ENCODE data around the gene PHGDH. TPM values are rescaled to one million over a fixed set of nuclear protein-coding genes. Genes with fewer than 3 reads are reported as not detected.

PHGDH gene
- total and polyA plus RNA-seq, 9 of the 15 experiments (the other 6 are each of a cell fraction or from before 2014, with no cell fraction given), result 6.7 to 84.2 (median 36.2) TPM

- TF ChIP-seq PKNOX1 (IDR thresholded peaks at IDR 0.05), result no peak
Observed at GRCh38 chr1:119745034-119745433, 33.3 kb downstream of the PHGDH start (continued).

GRCh38 chr1:119747451-119747850, 35.7 kb downstream of the PHGDH start:
- peaks cover 32% of the 10 kb centered on the region in 2 experiments; a peak in 4 of 5 replicates for H3K27me3 ChIP-seq (ENCODE audit: control insufficient read depth in 2 of 2, insufficient read depth in 2 of 2, low read length in 2 of 2)
- H3K9me1 ChIP-seq (ENCODE audit: control insufficient read depth, insufficient read depth, low read length), result no peaks in the 10 kb centered on the region
- no peaks in the 10 kb centered on the region for H3K79me2 ChIP-seq (ENCODE audit: control insufficient read depth, insufficient read depth, low read length)
- ChIA-PET CTCF (ENCODE audit: low intra/inter-chr PET ratio) (no interaction called here), POLR2A (interaction anchor here (1.6 to 1.9 kb wide), 2 partner anchors 11 to 36 kb away, joined by 8 to 11 read pairs; partner anchors contain the start of gene PHGDH)
- H3K4me1 ChIP-seq (replicated peaks in 1 of 2; ENCODE audit: control insufficient read depth in 2 of 2, insufficient read depth in 2 of 2, low read length in 2 of 2), result no peaks in the 10 kb centered on the region; a peak in 1 of 5 replicates
- H3K27ac ChIP-seq (ENCODE audit: extremely low read depth, low read depth, low read length), result no peak overlapping the region
- no peak for TF ChIP-seq ZNF639 (CRISPR knock-in tag; conservative IDR thresholded peaks at IDR 0.05 in 1 of 2, IDR thresholded peaks at IDR 0.05 in 1 of 2)
- no peak for TF ChIP-seq POU5F1 (IDR thresholded peaks at IDR 0.05; ENCODE audit: borderline replicate concordance, low read depth, low read length, partially characterized antibody)
- TF ChIP-seq SIX5 (IDR thresholded peaks at IDR 0.05; ENCODE audit: borderline replicate concordance in 1 of 2, insufficient read depth in 1 of 2, low read depth in 1 of 2, low read length in 2 of 2), result no peak
- TF ChIP-seq GATAD2B (IDR thresholded peaks at IDR 0.05; ENCODE audit: borderline replicate concordance), result no peak
- no peak for TF ChIP-seq ZNF197 (CRISPR knock-in tag; IDR thresholded peaks at IDR 0.05; ENCODE audit: low read depth)
- TF ChIP-seq POLR2A (conservative IDR thresholded peaks at IDR 0.05), result no peak
- TF ChIP-seq ZNF583 (CRISPR knock-in tag; IDR thresholded peaks at IDR 0.05), result no peak
- no peak for TF ChIP-seq RHOXF2B (CRISPR knock-in tag; conservative IDR thresholded peaks at IDR 0.05)
- no peak for TF ChIP-seq HLTF (IDR thresholded peaks at IDR 0.05)
- in situ Hi-C loops (cut with MboI), result no loop called here
- 4% methylated on average over 2 of the region's 3 CpGs for WGBS (ENCODE audit: insufficient coverage, low coverage, missing lambda C conversion rate)
- H3K9me3 ChIP-seq (replicated peaks; ENCODE audit: control insufficient read depth, insufficient read depth, low read depth, low read length), result no peaks in the 10 kb centered on the region
- no peaks in the 10 kb centered on the region; the same call in 2 of the 3 replicates for H3K36me3 ChIP-seq (ENCODE audit: control insufficient read depth, insufficient read depth, low read length)
- FAIRE-seq (no peak), DNase-seq (ENCODE audit: extremely low read depth in 1 of 4, low spot score in 3 of 4) (no peak), ATAC-seq (no peak)
- BruUV-seq (replicated peaks), result no TSS peak
- H3K4me2 ChIP-seq (ENCODE audit: insufficient read depth, low read length), result no peak overlapping the region
- H2AFZ ChIP-seq (ENCODE audit: low read depth, low read length), result no peak overlapping the region
- intact Hi-C loops (cut with micrococcal nuclease), result loop anchor here (5.0 to 10.0 kb wide), 2 partner anchors 50 to 133 kb away; no protein-coding TSS in a partner anchor
- H3K9ac ChIP-seq (ENCODE audit: insufficient read depth in 1 of 2, low read depth in 2 of 2, low read length in 2 of 2), result no peak overlapping the region
- H4K20me1 ChIP-seq (replicated peaks; ENCODE audit: control insufficient read depth, insufficient read depth, low read length), result peaks cover 12% of the 10 kb centered on the region
- no peak overlapping the region for H3K4me3 ChIP-seq

Data from K562 (cell line).